ENCODE measurements around the gene MRPL12. TPM values are rescaled to one million over a fixed set of nuclear protein-coding genes. Genes with fewer than 3 reads are reported as not detected.

The MRPL12 gene
- total RNA-seq (2021; ENCODE audit: unreplicated experiment) (157 TPM), Bru-seq, nascent RNA (percentile 97 among the genes with signal in this experiment), BruChase-seq, experiment 1, labeled RNA remaining after a 2-hour chase (percentile 99 among the genes with signal in this experiment), BruChase-seq, experiment 2, labeled RNA remaining after a 6-hour chase (percentile 99 among the genes with signal in this experiment)
- polyA plus RNA-seq (2012; ENCODE audit: insufficient read length): 199 TPM
- long read RNA-seq, transcript MRPL12-201 (5 exons, 1,028 nt): major isoform, 150 of 238 reads
- long read RNA-seq, partial matches to known transcripts: 81 of 238 reads
- long read RNA-seq, other reads (novel, unspliced or antisense): 7 of 238 reads

DNA sequence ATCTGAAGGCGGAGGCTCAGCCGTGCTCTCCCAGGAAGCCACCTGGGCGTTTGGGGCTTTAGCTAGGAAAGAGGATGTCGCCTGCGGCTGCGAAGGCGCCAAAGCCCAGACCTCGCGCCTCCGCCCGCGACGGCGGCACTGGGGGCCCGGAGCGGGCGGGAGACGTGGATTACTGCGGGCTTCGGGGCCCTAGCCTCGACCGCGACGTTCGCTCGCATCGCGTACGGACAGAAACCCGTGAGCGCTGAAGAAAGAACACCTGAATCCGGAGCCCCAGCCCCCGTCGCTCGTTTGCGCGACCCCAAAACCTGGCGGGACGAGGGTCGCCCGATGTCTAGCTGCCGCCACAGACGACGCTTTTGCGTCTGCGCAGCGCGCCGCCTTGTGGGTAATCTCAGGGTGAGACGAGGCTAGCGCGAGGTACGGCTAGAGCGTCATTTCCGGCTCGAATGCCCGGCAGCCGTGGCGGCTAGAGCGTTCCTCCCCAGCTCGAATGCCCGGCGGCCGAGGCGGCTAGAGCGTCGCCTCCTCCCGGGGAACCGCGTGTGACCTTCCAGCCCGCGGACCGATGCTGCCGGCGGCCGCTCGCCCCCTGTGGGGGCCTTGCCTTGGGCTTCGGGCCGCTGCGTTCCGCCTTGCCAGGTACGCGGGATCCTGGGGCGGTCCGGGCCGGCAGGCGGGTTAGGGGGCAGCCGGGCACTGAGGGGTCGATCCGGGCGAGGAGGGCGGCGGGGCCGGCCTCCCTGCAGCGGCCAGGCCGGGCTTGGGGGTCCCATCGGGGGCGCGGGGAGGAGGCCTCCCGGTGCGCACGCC lies at the start of gene MRPL12:
MRPL12 (plus strand) TSS at position 434 of the 813 bp plus-strand sequence; CDS start at position 569, 135 bp downstream.
- Histone ChIP-seq H3K4me1 (ENCODE audit: control insufficient read depth, insufficient read depth, low read length) (peaks cover 17% of the 10 kb centered on the region), H3K27ac (ENCODE audit: low read length) (peak within 1 kb of the TSS; percentile 96), H3K36me3 (ENCODE audit: control insufficient read depth, insufficient read depth, low read length) (peaks cover 20% of the 10 kb centered on the region; the same call in 1 of the 2 replicates), H3K4me3 (ENCODE audit: low read depth in 2 of 2, low read length in 2 of 2) (peak within 1 kb of the TSS; percentile 96 to 98), H3K9me3 (ENCODE audit: control insufficient read depth, insufficient read depth, low read depth, low read length) (no peaks in the 10 kb centered on the region), H3K27me3 (ENCODE audit: control insufficient read depth, insufficient read depth, low read length) (no peaks in the 10 kb centered on the region)
- ATAC-seq (peak; percentile 85), DNase-seq (ENCODE audit: low read depth, low spot score) (no peak)
- BruUV-seq (replicated peaks): TSS peak; percentile 92
- peak; percentile 97 for TF ChIP-seq POLR2AphosphoS5 (IDR thresholded peaks at IDR 0.05; ENCODE audit: low read depth, low read length)
- TF ChIP-seq TCF7L2 (IDR thresholded peaks at IDR 0.05; ENCODE audit: low read depth, low read length): no peak
- TF ChIP-seq, protein P1, sequence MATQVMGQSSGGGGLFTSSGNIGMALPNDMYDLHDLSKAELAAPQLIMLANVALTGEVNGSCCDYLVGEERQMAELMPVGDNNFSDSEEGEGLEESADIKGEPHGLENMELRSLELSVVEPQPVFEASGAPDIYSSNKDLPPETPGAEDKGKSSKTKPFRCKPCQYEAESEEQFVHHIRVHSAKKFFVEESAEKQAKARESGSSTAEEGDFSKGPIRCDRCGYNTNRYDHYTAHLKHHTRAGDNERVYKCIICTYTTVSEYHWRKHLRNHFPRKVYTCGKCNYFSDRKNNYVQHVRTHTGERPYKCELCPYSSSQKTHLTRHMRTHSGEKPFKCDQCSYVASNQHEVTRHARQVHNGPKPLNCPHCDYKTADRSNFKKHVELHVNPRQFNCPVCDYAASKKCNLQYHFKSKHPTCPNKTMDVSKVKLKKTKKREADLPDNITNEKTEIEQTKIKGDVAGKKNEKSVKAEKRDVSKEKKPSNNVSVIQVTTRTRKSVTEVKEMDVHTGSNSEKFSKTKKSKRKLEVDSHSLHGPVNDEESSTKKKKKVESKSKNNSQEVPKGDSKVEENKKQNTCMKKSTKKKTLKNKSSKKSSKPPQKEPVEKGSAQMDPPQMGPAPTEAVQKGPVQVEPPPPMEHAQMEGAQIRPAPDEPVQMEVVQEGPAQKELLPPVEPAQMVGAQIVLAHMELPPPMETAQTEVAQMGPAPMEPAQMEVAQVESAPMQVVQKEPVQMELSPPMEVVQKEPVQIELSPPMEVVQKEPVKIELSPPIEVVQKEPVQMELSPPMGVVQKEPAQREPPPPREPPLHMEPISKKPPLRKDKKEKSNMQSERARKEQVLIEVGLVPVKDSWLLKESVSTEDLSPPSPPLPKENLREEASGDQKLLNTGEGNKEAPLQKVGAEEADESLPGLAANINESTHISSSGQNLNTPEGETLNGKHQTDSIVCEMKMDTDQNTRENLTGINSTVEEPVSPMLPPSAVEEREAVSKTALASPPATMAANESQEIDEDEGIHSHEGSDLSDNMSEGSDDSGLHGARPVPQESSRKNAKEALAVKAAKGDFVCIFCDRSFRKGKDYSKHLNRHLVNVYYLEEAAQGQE (IDR thresholded peaks at IDR 0.05; ENCODE audit: insufficient read depth in 1 of 2, low read depth in 2 of 2, low read length in 1 of 2): peak in 1 of 2 experiments; percentile 0; a peak in 1 of 4 replicates
- no peak for TF ChIP-seq CTCF (IDR thresholded peaks at IDR 0.05)
- TF ChIP-seq SIN3A (IDR thresholded peaks at IDR 0.05; ENCODE audit: borderline replicate concordance, insufficient read depth, low read depth, low read length): peak; percentile 96; the same call in 1 of the 2 replicates
- ChIA-PET POLR2A (interaction anchor here (0.5 to 0.9 kb wide), 6 partner anchors 9 to 233 kb away, joined by 3 to 7 read pairs (median 4); partner anchors contain the start of genes P4HB and SLC25A10), CTCF (interaction anchor here (0.6 kb wide), 1 partner anchor 567 kb away, joined by 4 read pairs; no protein-coding TSS in a partner anchor)
- in situ Hi-C loops (cut with HindIII; ENCODE audit: low pct_unique_long_range_greater_than_20kb, low sequenced_read_pairs): no loop called here
- intact Hi-C loops (cut with micrococcal nuclease; ENCODE audit: unreplicated experiment): no loop called here

- in situ Hi-C loops (cut with HindIII; ENCODE audit: low pct_unique_long_range_greater_than_20kb, low sequenced_read_pairs): no loop called here
- no peak for DNase-seq (ENCODE audit: low read depth, low spot score)
- CTCF ChIA-PET: no interaction called here
- H3K27me3 ChIP-seq (ENCODE audit: control insufficient read depth, insufficient read depth, low read length): no peaks in the 10 kb centered on the region
- H3K4me3 ChIP-seq (ENCODE audit: low read depth in 2 of 2, low read length in 2 of 2): no peak overlapping the region
- intact Hi-C loops (cut with micrococcal nuclease; ENCODE audit: unreplicated experiment): no loop called here
- no peaks in the 10 kb centered on the region for H3K36me3 ChIP-seq (ENCODE audit: control insufficient read depth, insufficient read depth, low read length)
- POLR2A ChIA-PET: no interaction called here
- BruUV-seq (replicated peaks): no TSS peak
- peaks cover 15% of the 10 kb centered on the region for H3K4me1 ChIP-seq (ENCODE audit: control insufficient read depth, insufficient read depth, low read length)
- H3K27ac ChIP-seq (ENCODE audit: low read length): 0 out of 2 replicates have a peak overlapping the region, but pooled peaks have one; percentile 9
- H3K9me3 ChIP-seq (ENCODE audit: control insufficient read depth, insufficient read depth, low read depth, low read length): no peaks in the 10 kb centered on the region
- TF ChIP-seq CTCF (IDR thresholded peaks at IDR 0.05) (no peak), POLR2AphosphoS5 (IDR thresholded peaks at IDR 0.05; ENCODE audit: low read depth, low read length) (no peak), SIN3A (IDR thresholded peaks at IDR 0.05; ENCODE audit: borderline replicate concordance, insufficient read depth, low read depth, low read length) (no peak), TCF7L2 (IDR thresholded peaks at IDR 0.05; ENCODE audit: low read depth, low read length) (no peak)
- TF ChIP-seq, protein P1 (IDR thresholded peaks at IDR 0.05; ENCODE audit: insufficient read depth in 1 of 2, low read depth in 2 of 2, low read length in 1 of 2): no peak
- ATAC-seq: peak; percentile 52
Measured at GRCh38 chr17:81655378-81656117, 47.6 kb upstream of the MRPL12 start.
